ENCODE results near the gene PPP1R37. TPM values are rescaled to one million over a fixed set of nuclear protein-coding genes. Genes with fewer than 3 reads are reported as not detected.

PPP1R37 gene
- total and polyA plus RNA-seq, 12 donors = 12.5 to 38.3 (median 16.8) TPM

DNA sequence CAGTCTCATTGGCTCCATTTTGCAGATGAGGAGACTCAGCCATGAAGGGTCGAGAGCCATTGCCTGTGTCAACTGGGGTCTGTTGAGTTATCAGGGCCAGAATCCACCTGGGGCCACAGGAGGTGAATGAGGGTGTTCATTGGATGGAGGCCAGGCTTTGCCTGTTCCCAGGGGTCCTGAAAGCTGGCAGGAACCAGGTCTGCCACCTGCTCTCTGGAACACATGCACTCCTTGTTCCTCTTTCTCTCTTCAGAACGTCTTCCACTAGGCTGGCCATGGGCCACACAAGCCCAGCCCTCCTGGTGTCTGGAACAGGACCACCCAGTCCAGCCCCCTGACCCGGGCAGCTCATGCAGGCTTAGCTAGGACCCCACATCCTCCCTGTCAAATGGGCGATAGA lies 21.1 kb downstream of the PPP1R37 start:
- peaks cover 0 to 48% (median 18%) of the 10 kb centered on the region in 9 donors for H3K4me1 ChIP-seq
- WGBS, 2 donors = 75 to 86% methylated on average over 4 of the region's 4 CpGs
- DNase-seq (no peak), ATAC-seq (no peak)
- H3K9me3 ChIP-seq = no peaks in the 10 kb centered on the region
- H3K27ac ChIP-seq = no peak overlapping the region
- H3K4me3 ChIP-seq = no peak overlapping the region
- no peak for TF ChIP-seq CTCF (IDR thresholded peaks at IDR 0.05)
- H3K36me3 ChIP-seq = peaks cover 0 to 3% (median 0%) of the 10 kb centered on the region in 9 donors
- intact Hi-C loops (cut with DNase I) = no loop called here
- H3K27me3 ChIP-seq = no peaks in the 10 kb centered on the region

- no peak for TF ChIP-seq CTCF (IDR thresholded peaks at IDR 0.05)
- intact Hi-C loops (cut with DNase I) = no loop called here
- Histone ChIP-seq H3K36me3 (peaks cover 0 to 3% (median 0%) of the 10 kb centered on the region in 9 donors), H3K9me3 (no peaks in the 10 kb centered on the region), H3K27me3 (no peaks in the 10 kb centered on the region), H3K4me1 (peaks cover 0 to 39% (median 15%) of the 10 kb centered on the region in 9 donors), H3K27ac (no peak overlapping the region), H3K4me3 (no peak overlapping the region)
- ATAC-seq (no peak), DNase-seq (no peak)
- WGBS, 2 donors = 92 to 94% methylated on average over 21 of the region's 21 CpGs
Measured at GRCh38 chr19:45115809-45116615, 23.0 kb downstream of the PPP1R37 start.

- no peak for TF ChIP-seq CTCF (IDR thresholded peaks at IDR 0.05)
- no peak overlapping the region for H3K4me3 ChIP-seq
- H3K9me3 ChIP-seq = no peaks in the 10 kb centered on the region
- intact Hi-C loops (cut with DNase I) = no loop called here
- no peaks in the 10 kb centered on the region for H3K27me3 ChIP-seq
- H3K36me3 ChIP-seq = peaks cover 0 to 3% (median 0%) of the 10 kb centered on the region in 9 donors
- DNase-seq (no peak), ATAC-seq (peak in 1 of 8 donors; percentile 5)
- H3K27ac ChIP-seq = no peak overlapping the region
- H3K4me1 ChIP-seq = peaks cover 0 to 39% (median 12%) of the 10 kb centered on the region in 9 donors
- 57 to 65% methylated on average over 16 of the region's 16 CpGs for WGBS, 2 donors
Measured at GRCh38 chr19:45117167-45117594, 24.2 kb downstream of the PPP1R37 start.

DNA sequence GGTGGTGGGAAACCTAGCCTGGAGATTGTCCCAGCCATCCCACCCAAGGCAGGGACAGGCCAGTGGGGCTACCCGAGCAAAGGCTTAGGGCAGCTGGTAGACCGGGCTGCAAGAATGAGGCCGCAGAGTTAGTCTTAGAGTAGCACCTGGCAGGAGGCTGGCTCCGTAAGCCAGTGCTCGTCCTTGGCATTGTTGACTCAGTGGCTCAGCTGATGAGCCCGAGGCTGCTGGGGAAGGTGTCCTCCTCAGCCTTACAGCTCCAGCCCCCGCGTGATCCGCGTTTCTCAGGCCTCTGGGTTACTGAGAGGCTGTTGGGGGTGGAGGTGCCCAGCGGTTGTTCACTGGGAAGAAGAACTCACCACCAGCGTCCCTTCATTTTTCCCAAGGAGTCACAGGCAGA lies 24.7 kb downstream of the PPP1R37 start:
- H3K36me3 ChIP-seq = peaks cover 0 to 3% (median 0%) of the 10 kb centered on the region in 9 donors
- no peak for TF ChIP-seq CTCF (IDR thresholded peaks at IDR 0.05)
- DNase-seq = no peak
- H3K27ac ChIP-seq = no peak overlapping the region
- ATAC-seq = peak in 1 of 8 donors; percentile 8
- H3K9me3 ChIP-seq = no peaks in the 10 kb centered on the region
- H3K4me1 ChIP-seq = peaks cover 0 to 39% (median 12%) of the 10 kb centered on the region in 9 donors
- intact Hi-C loops (cut with DNase I) = no loop called here
- H3K27me3 ChIP-seq = no peaks in the 10 kb centered on the region
- WGBS, 2 donors = 76 to 79% methylated on average over 12 of the region's 12 CpGs
- no peak overlapping the region for H3K4me3 ChIP-seq
